Stimulated activated CD8-positive, alpha-beta memory T cell treated with anti-CD3 and anti-CD28 coated beads, Interleukin-2, amount 100 ng/mL, for 48 hours (primary cell): ENCODE measurements around the gene TAPBPL.
"Not testable (repeated sequence)": the region's sequence is repeated elsewhere in the genome, so short reads cannot be mapped to it uniquely, and the experiment has no call there.

Source experiments
- DNase-seq, 2 donors: peaks; one replicate each; pipeline ENCODE4 v3.0.0-alpha.2; 2020; ENCODE audit warnings: low read depth in 2 of 2

The TAPBPL gene

GRCh38 chr12:6462234-6462995 is 10.6 kb downstream of the TAPBPL start:
- no peak for DNase-seq

- DNase-seq, result no peak
Measured at GRCh38 chr12:6463216-6463615, 11.4 kb downstream of the TAPBPL start.

- no peak for DNase-seq
Measured at GRCh38 chr12:6463858-6464257, 12.0 kb downstream of the TAPBPL start.

- DNase-seq, result no peak
Measured at GRCh38 chr12:6464531-6464930, 12.7 kb downstream of the TAPBPL start.

- no peak for DNase-seq
Measured at GRCh38 chr12:6465467-6466183, 13.8 kb downstream of the TAPBPL start.

GRCh38 chr12:6466184-6466573 is 14.3 kb downstream of the TAPBPL start:
- DNase-seq, result no peak

GRCh38 chr12:6466751-6467150 is 14.9 kb downstream of the TAPBPL start:
- DNase-seq, result not testable (repeated sequence)

GRCh38 chr12:6467571-6468282 is 15.9 kb downstream of the TAPBPL start:
- DNase-seq, result not testable (repeated sequence)

- no peak for DNase-seq
Measured at GRCh38 chr12:6468283-6468575, 16.4 kb downstream of the TAPBPL start.

GRCh38 chr12:6469092-6469491 is 17.2 kb downstream of the TAPBPL start:
- no peak for DNase-seq

GRCh38 chr12:6469609-6470374 is 17.9 kb downstream of the TAPBPL start:
- DNase-seq, result no peak

GRCh38 chr12:6470375-6471163 is 18.7 kb downstream of the TAPBPL start, which contains the start of gene VAMP1:
Gene VAMP1, minus strand, starts transcription at chr12:6470677. Its CDS starts 146 bp downstream, at chr12:6470531.
- peak; percentile 97 for DNase-seq

- no peak for DNase-seq
Measured at GRCh38 chr12:6471989-6472360, 20.1 kb downstream of the TAPBPL start.

- DNase-seq, result no peak
Measured at GRCh38 chr12:6472491-6472890, 20.6 kb downstream of the TAPBPL start.

- DNase-seq, result not testable (repeated sequence)
Measured at GRCh38 chr12:6475233-6475975, 23.6 kb downstream of the TAPBPL start.

GRCh38 chr12:6476489-6476888 is 24.6 kb downstream of the TAPBPL start:
- no peak for DNase-seq

- DNase-seq, result not testable (repeated sequence)
Measured at GRCh38 chr12:6477601-6478377, 25.9 kb downstream of the TAPBPL start.

- DNase-seq, result no peak
Measured at GRCh38 chr12:6478416-6478815, 26.6 kb downstream of the TAPBPL start.

- DNase-seq, result no peak
Measured at GRCh38 chr12:6488240-6488639, 36.4 kb downstream of the TAPBPL start.

- no peak for DNase-seq
Measured at GRCh38 chr12:6489449-6489848, 37.6 kb downstream of the TAPBPL start.
